Measurements from ENCODE around the gene TMEM38B.

DNA sequence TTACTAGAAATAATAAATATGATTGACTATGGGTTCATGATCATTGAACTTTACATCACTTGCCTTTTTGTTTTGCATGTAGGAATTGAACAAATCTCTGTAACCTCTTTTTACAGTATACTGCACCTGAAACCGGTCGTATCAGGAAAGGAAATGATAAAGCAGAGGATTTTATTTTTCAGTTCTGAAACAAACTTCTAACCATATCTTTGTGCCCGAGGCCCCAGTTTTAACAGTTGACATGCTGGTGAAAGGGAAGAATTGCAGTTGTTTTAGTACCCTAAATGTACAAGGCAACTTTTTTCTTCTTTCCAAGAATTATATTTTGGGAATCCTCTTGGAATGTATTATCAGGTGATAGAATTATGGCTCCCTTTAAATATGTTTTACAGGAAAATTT, 27.8 kb downstream of the TMEM38B start:
- TF ChIP-seq EZH2 (IDR thresholded peaks at IDR 0.05; ENCODE audit: borderline replicate concordance) = no peak
- TF ChIP-seq, protein P1, sequence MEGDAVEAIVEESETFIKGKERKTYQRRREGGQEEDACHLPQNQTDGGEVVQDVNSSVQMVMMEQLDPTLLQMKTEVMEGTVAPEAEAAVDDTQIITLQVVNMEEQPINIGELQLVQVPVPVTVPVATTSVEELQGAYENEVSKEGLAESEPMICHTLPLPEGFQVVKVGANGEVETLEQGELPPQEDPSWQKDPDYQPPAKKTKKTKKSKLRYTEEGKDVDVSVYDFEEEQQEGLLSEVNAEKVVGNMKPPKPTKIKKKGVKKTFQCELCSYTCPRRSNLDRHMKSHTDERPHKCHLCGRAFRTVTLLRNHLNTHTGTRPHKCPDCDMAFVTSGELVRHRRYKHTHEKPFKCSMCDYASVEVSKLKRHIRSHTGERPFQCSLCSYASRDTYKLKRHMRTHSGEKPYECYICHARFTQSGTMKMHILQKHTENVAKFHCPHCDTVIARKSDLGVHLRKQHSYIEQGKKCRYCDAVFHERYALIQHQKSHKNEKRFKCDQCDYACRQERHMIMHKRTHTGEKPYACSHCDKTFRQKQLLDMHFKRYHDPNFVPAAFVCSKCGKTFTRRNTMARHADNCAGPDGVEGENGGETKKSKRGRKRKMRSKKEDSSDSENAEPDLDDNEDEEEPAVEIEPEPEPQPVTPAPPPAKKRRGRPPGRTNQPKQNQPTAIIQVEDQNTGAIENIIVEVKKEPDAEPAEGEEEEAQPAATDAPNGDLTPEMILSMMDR (IDR thresholded peaks at IDR 0.05; ENCODE audit: poor library complexity) = no peak

Data from hepatocyte (in vitro differentiated cells).